Hematopoietic multipotent progenitor cell treated with erythropoietin and hydrocortisone succinate and interleukin-3 and kit ligand, for 17 days (in vitro differentiated cells): ENCODE measurements around the gene INSL6.
"Not testable (repeated sequence)": the region's sequence is repeated elsewhere in the genome, so short reads cannot be mapped to it uniquely, and the experiment has no call there.

ENCODE experiments used
- DNase-seq: peaks from one replicate; pipeline ENCODE4 v3.0.0-alpha.2; 2015; ENCODE audit warnings: low spot score

INSL6 gene

GRCh38 chr9:5185220-5185840 lies at the start of gene INSL6:
Gene INSL6, minus strand, starts transcription at chr9:5185639. Its CDS starts 37 bp downstream, at chr9:5185602.
- no peak for DNase-seq

GRCh38 chr9:5231212-5231611 lies 45.8 kb upstream of the INSL6 start, which contains the start of gene INSL4:
Gene INSL4, plus strand, starts transcription at chr9:5231419. Its CDS starts 105 bp downstream, at chr9:5231524.
- DNase-seq = no peak

GRCh38 chr9:5230554-5230953 lies 45.1 kb upstream of the INSL6 start:
- no peak for DNase-seq

- DNase-seq = no peak
Observed at GRCh38 chr9:5205071-5205470, 19.6 kb upstream of the INSL6 start.

- DNase-seq = no peak
Observed at GRCh38 chr9:5195463-5195862, 10.0 kb upstream of the INSL6 start.

GRCh38 chr9:5193345-5193744 lies 7.9 kb upstream of the INSL6 start:
- DNase-seq = no peak

GRCh38 chr9:5191985-5192384 lies 6.5 kb upstream of the INSL6 start:
- DNase-seq = no peak

GRCh38 chr9:5188060-5188984 lies 2.9 kb upstream of the INSL6 start:
- no peak for DNase-seq

GRCh38 chr9:5186416-5187169 lies 1.2 kb upstream of the INSL6 start:
- no peak for DNase-seq

- DNase-seq = no peak
Observed at GRCh38 chr9:5184776-5185175, 663 bp downstream of the INSL6 start.

GRCh38 chr9:5180631-5181030 lies 4.8 kb downstream of the INSL6 start:
- DNase-seq = not testable (repeated sequence)

GRCh38 chr9:5178126-5178805 lies 7.2 kb downstream of the INSL6 start:
- DNase-seq = no peak

GRCh38 chr9:5146241-5146640 lies 39.2 kb downstream of the INSL6 start:
- no peak for DNase-seq

- DNase-seq = no peak
Observed at GRCh38 chr9:5144217-5144616, 41.2 kb downstream of the INSL6 start.

GRCh38 chr9:5140151-5140550 lies 45.3 kb downstream of the INSL6 start:
- DNase-seq = no peak

GRCh38 chr9:5122516-5122915 lies 62.9 kb downstream of the INSL6 start:
- no peak for DNase-seq

GRCh38 chr9:5122116-5122515 lies 63.3 kb downstream of the INSL6 start:
- DNase-seq = no peak

- DNase-seq = no peak
Observed at GRCh38 chr9:5113994-5114748, 71.3 kb downstream of the INSL6 start.
